Neural cell (in vitro differentiated cells): Measurements from ENCODE around the gene POLDIP3. TPM values are rescaled to one million over a fixed set of nuclear protein-coding genes. Genes with fewer than 3 reads are reported as not detected.

Experiments used
- H2AFZ ChIP-seq: fragments of 200-600, 300-800 bp; sonication (generic), shearing (Covaris generic); 2 replicates; pipeline ENCODE4 v1.6.0; 2014; ENCODE audit warnings: low read depth, mild to moderate bottlenecking, antibody characterized with exemption, low read length, moderate library complexity
- H3F3A ChIP-seq: fragments of 200-600 bp; shearing (Covaris generic); 2 replicates; pipeline ENCODE4 v1.6.1; 2016; ENCODE audit warnings: mild to moderate bottlenecking, moderate library complexity, mixed read lengths, antibody characterized with exemption, low read length; ENCODE audit not compliant: insufficient read depth, poor library complexity, severe bottlenecking
- H3K27ac ChIP-seq: fragments of 200-600, 300-800 bp; sonication (generic), shearing (Covaris generic); 2 replicates; pipeline ENCODE4 v1.5.1; 2014; ENCODE audit warnings: mild to moderate bottlenecking, low read length, moderate library complexity
- H3K27me3 ChIP-seq: fragments of 300-800, 200-600 bp; sonication (generic), shearing (Covaris generic); 2 replicates; pipeline ENCODE4 v1.6.0; 2014; ENCODE audit warnings: mild to moderate bottlenecking, low read depth, low read length, moderate library complexity; ENCODE audit not compliant: insufficient read depth
- H3K36me3 ChIP-seq: fragments of 300-800, 200-600 bp; sonication (generic), shearing (Covaris generic); 2 replicates; pipeline ENCODE4 v1.5.1; 2014; ENCODE audit warnings: mild to moderate bottlenecking, antibody characterized with exemption, low read length, moderate library complexity; ENCODE audit not compliant: insufficient read depth
- H3K4me2 ChIP-seq: fragments of 300-800, 200-600 bp; sonication (generic), shearing (Covaris generic); 2 replicates; pipeline ENCODE4 v1.6.0; 2014; ENCODE audit warnings: mild to moderate bottlenecking, low read length
- H3K4me3 ChIP-seq: fragments of 300-800, 200-600 bp; sonication (generic), shearing (Covaris generic); 2 replicates; pipeline ENCODE4 v1.5.1; 2014; ENCODE audit warnings: mild to moderate bottlenecking, low read length, moderate library complexity
- H3K79me2 ChIP-seq: fragments of 200-600 bp; shearing (Covaris generic); replicated peaks from 2 replicates; pipeline ENCODE4 v1.6.0; 2014; ENCODE audit warnings: mild to moderate bottlenecking, low read length, moderate library complexity; ENCODE audit not compliant: insufficient read depth
- H3K9ac ChIP-seq: fragments of 300-800, 200-600 bp; sonication (generic), shearing (Covaris generic); 2 replicates; pipeline ENCODE4 v1.6.1; 2016; ENCODE audit warnings: mild to moderate bottlenecking, low read length, mixed read lengths
- H3K9me2 ChIP-seq: fragments of 200-600 bp; shearing (Covaris generic); 2 replicates; pipeline ENCODE4 v1.6.1; 2016; ENCODE audit warnings: mild to moderate bottlenecking, low read length, mixed read lengths; ENCODE audit not compliant: insufficient read depth
- H3K9me3 ChIP-seq: fragments of 200-600, 300-800 bp; sonication (generic), shearing (Covaris generic); 2 replicates; pipeline ENCODE4 v1.6.1; 2016; ENCODE audit warnings: mild to moderate bottlenecking, mixed run types, low read length, moderate library complexity, mixed read lengths
- H4K20me1 ChIP-seq: fragments of 200-600 bp; shearing (Covaris generic); 2 replicates; pipeline ENCODE4 v1.6.1; 2016; ENCODE audit warnings: mild to moderate bottlenecking, mixed run types; ENCODE audit not compliant: insufficient read depth
- EP300 ChIP-seq: fragments of 450-650 bp; conservative IDR thresholded peaks from 2 replicates; pipeline ENCODE4 v1.6.1; 2014; ENCODE audit warnings: antibody characterized with exemption, mild to moderate bottlenecking, moderate library complexity; ENCODE audit not compliant: poor library complexity, severe bottlenecking
- EZH2 ChIP-seq: fragments of 200-600, 300-800 bp; shearing (Covaris generic), sonication (generic); IDR thresholded peaks from 2 replicates; pipeline ENCODE4 v1.6.1; 2014; ENCODE audit warnings: antibody characterized with exemption, low read length, borderline replicate concordance, mild to moderate bottlenecking; ENCODE audit not compliant: insufficient read depth, poor library complexity, severe bottlenecking
- MXI1 ChIP-seq: fragments of 450-650 bp; conservative IDR thresholded peaks from 2 replicates; pipeline ENCODE4 v1.6.1; 2014; ENCODE audit warnings: antibody characterized with exemption, mild to moderate bottlenecking; ENCODE audit not compliant: poor library complexity, severe bottlenecking
- POLR2AphosphoS5 ChIP-seq: IDR thresholded peaks from 2 replicates; pipeline ENCODE4 v1.6.1; 2012
- RAD21 ChIP-seq: fragments of 450-650 bp; conservative IDR thresholded peaks from 2 replicates; pipeline ENCODE4 v1.6.1; 2014; ENCODE audit warnings: antibody characterized with exemption, mild to moderate bottlenecking, moderate library complexity
- SMC3 ChIP-seq: fragments of 450-650 bp; conservative IDR thresholded peaks from 2 replicates; pipeline ENCODE4 v1.6.1; 2014; ENCODE audit warnings: antibody characterized with exemption, mild to moderate bottlenecking, moderate library complexity; ENCODE audit not compliant: poor library complexity
- TAF1 ChIP-seq: IDR thresholded peaks from 2 replicates; pipeline ENCODE4 v1.6.1; 2012; ENCODE audit warnings: low read depth
- polyA plus RNA-seq: library from polyadenylated mRNA; depleted of rRNA; stranded (reverse); fragments of >200 nt; gene quantifications from 2 replicates; pipeline ENCODE4 v1.2.3, GENCODE V29; 2014
- TF ChIP-seq, protein P1 (sequence below): IDR thresholded peaks from 2 replicates; pipeline ENCODE4 v1.6.1; 2012; ENCODE audit warnings: borderline replicate concordance
- TF ChIP-seq, protein P2 (sequence below): fragments of 450-650 bp; IDR thresholded peaks from 2 replicates; pipeline ENCODE4 v1.5.1; 2014; ENCODE audit warnings: antibody characterized with exemption, mild to moderate bottlenecking, moderate library complexity; ENCODE audit not compliant: poor library complexity, severe bottlenecking

Gene POLDIP3
- polyA plus RNA-seq, 1 donor from 2014 or later: 56.9 TPM

DNA sequence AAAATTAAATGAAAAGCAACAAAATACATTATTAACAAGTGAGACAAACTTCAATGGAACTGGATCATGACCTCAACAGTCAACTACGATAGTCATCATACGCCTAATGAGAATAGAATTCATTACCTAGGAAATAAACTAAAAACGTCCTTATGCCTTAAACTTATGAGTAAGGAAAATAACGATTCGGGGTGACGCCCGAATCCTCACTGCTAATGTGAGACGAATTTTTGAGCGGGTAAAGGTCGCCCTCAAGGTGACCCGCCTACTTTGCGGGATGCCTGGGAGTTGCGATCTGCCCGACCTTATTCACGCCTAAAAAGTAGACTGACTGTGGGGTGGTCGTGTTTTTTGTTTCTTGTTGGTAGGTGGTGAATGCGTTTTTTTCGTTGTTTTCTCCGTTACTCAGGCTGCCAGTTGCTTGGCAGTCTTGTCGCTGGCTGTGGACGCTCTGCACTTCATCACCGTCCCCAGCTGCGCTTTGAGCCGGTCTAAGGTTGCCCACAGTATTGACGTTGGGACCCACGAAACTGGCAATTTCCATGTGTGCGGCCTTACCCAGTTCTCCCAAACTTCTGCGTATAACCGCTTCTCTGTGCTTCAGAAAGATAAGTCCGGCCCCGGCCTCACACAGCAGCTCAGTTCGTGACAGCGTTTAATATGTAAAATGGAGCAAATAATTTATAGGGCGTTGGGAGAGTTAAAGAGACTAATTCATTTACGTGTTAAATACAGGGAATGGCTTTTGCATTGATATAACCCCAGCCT lies 593 bp upstream of the POLDIP3 start:
- peak overlapping the region; percentile 96 for H3K27ac ChIP-seq
- TF ChIP-seq RAD21: peak; percentile 13
- TF ChIP-seq EP300: peak; percentile 81
- peak; percentile 13 for TF ChIP-seq SMC3
- peak; percentile 100 for TF ChIP-seq POLR2AphosphoS5
- TF ChIP-seq, protein P1, sequence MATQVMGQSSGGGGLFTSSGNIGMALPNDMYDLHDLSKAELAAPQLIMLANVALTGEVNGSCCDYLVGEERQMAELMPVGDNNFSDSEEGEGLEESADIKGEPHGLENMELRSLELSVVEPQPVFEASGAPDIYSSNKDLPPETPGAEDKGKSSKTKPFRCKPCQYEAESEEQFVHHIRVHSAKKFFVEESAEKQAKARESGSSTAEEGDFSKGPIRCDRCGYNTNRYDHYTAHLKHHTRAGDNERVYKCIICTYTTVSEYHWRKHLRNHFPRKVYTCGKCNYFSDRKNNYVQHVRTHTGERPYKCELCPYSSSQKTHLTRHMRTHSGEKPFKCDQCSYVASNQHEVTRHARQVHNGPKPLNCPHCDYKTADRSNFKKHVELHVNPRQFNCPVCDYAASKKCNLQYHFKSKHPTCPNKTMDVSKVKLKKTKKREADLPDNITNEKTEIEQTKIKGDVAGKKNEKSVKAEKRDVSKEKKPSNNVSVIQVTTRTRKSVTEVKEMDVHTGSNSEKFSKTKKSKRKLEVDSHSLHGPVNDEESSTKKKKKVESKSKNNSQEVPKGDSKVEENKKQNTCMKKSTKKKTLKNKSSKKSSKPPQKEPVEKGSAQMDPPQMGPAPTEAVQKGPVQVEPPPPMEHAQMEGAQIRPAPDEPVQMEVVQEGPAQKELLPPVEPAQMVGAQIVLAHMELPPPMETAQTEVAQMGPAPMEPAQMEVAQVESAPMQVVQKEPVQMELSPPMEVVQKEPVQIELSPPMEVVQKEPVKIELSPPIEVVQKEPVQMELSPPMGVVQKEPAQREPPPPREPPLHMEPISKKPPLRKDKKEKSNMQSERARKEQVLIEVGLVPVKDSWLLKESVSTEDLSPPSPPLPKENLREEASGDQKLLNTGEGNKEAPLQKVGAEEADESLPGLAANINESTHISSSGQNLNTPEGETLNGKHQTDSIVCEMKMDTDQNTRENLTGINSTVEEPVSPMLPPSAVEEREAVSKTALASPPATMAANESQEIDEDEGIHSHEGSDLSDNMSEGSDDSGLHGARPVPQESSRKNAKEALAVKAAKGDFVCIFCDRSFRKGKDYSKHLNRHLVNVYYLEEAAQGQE: peak; percentile 76
- TF ChIP-seq EZH2: no peak
- TF ChIP-seq TAF1: no peak
- peak; percentile 63 for TF ChIP-seq MXI1
- TF ChIP-seq, protein P2, sequence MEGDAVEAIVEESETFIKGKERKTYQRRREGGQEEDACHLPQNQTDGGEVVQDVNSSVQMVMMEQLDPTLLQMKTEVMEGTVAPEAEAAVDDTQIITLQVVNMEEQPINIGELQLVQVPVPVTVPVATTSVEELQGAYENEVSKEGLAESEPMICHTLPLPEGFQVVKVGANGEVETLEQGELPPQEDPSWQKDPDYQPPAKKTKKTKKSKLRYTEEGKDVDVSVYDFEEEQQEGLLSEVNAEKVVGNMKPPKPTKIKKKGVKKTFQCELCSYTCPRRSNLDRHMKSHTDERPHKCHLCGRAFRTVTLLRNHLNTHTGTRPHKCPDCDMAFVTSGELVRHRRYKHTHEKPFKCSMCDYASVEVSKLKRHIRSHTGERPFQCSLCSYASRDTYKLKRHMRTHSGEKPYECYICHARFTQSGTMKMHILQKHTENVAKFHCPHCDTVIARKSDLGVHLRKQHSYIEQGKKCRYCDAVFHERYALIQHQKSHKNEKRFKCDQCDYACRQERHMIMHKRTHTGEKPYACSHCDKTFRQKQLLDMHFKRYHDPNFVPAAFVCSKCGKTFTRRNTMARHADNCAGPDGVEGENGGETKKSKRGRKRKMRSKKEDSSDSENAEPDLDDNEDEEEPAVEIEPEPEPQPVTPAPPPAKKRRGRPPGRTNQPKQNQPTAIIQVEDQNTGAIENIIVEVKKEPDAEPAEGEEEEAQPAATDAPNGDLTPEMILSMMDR: no peak
- no peaks in the 10 kb centered on the region for H3K36me3 ChIP-seq
- peaks cover 38% of the 10 kb centered on the region for H3K79me2 ChIP-seq
- peak overlapping the region; percentile 89 for H3K9ac ChIP-seq
- no peaks in the 10 kb centered on the region for H3K9me3 ChIP-seq
- H3K9me2 ChIP-seq: no peaks in the 10 kb centered on the region
- H3K27me3 ChIP-seq: no peaks in the 10 kb centered on the region
- peaks cover 4% of the 10 kb centered on the region for H3F3A ChIP-seq
- peak overlapping the region; percentile 97 for H3K4me3 ChIP-seq
- H3K4me2 ChIP-seq: peak overlapping the region; percentile 73
- H2AFZ ChIP-seq: no peak overlapping the region
- peaks cover 3% of the 10 kb centered on the region for H4K20me1 ChIP-seq

- H3F3A ChIP-seq: peaks cover 4% of the 10 kb centered on the region
- TF ChIP-seq EZH2: no peak
- TF ChIP-seq POLR2AphosphoS5: no peak
- TF ChIP-seq SMC3: no peak
- no peak for TF ChIP-seq TAF1
- TF ChIP-seq RAD21: no peak
- no peak for TF ChIP-seq EP300
- H4K20me1 ChIP-seq: peaks cover 3% of the 10 kb centered on the region
- peak overlapping the region; percentile 96 for H3K27ac ChIP-seq
- H3K79me2 ChIP-seq: peaks cover 41% of the 10 kb centered on the region
- H3K9me3 ChIP-seq: no peaks in the 10 kb centered on the region
- peak overlapping the region; percentile 97 for H3K4me3 ChIP-seq
- H2AFZ ChIP-seq: peak overlapping the region; percentile 51
- peak overlapping the region; percentile 73 for H3K4me2 ChIP-seq
- H3K9ac ChIP-seq: peak overlapping the region; percentile 89
- no peaks in the 10 kb centered on the region for H3K36me3 ChIP-seq
- no peaks in the 10 kb centered on the region for H3K9me2 ChIP-seq
- H3K27me3 ChIP-seq: no peaks in the 10 kb centered on the region
These were observed 796 bp downstream of the POLDIP3 start for GRCh38 chr22:42613872-42614301.
